WI38 (cell line): ENCODE results near the gene LAMTOR2.

Experiments used
- H3K4me3 ChIP-seq: 2 replicates; pipeline ENCODE4 v1.5.1; 2011; ENCODE audit warnings: low read depth, mild to moderate bottlenecking, control low read depth, low read length
- CTCF ChIP-seq: IDR thresholded peaks from 2 replicates; pipeline ENCODE4 v1.5.1; 2012; ENCODE audit warnings: low read depth, mild to moderate bottlenecking, control low read depth, low read length

LAMTOR2 gene

GRCh38 chr1:156082309-156083091 lies 27.9 kb downstream of the LAMTOR2 start, which contains the start of gene MEX3A:
TSS of gene MEX3A (minus strand) at chr1:156082465. CDS start at chr1:156081998, 467 bp downstream.
- TF ChIP-seq CTCF = no peak
- peak within 1 kb of the TSS; percentile 76 for H3K4me3 ChIP-seq

- H3K4me3 ChIP-seq = peak overlapping the region; percentile 76
- TF ChIP-seq CTCF = no peak
Measured at GRCh38 chr1:156083800-156084790, 29.5 kb downstream of the LAMTOR2 start.

GRCh38 chr1:156086256-156086662 lies 31.7 kb downstream of the LAMTOR2 start:
- TF ChIP-seq CTCF = no peak
- no peak overlapping the region for H3K4me3 ChIP-seq

- no peak for TF ChIP-seq CTCF
- H3K4me3 ChIP-seq = no peak overlapping the region
Measured at GRCh38 chr1:156089704-156090103, 35.1 kb downstream of the LAMTOR2 start.

GRCh38 chr1:156090138-156090839 lies 35.7 kb downstream of the LAMTOR2 start:
- H3K4me3 ChIP-seq = no peak overlapping the region
- TF ChIP-seq CTCF = no peak; the same call in 1 of the 2 replicates

- peak; percentile 54; the same call in 1 of the 2 replicates for TF ChIP-seq CTCF
Measured at GRCh38 chr1:156090840-156091188, 36.2 kb downstream of the LAMTOR2 start.

More at GRCh38 chr1:156090840-156091188, 36.2 kb downstream of the LAMTOR2 start:
- H3K4me3 ChIP-seq = no peak overlapping the region
